Right atrium auricular region (tissue), 2 donors: ENCODE data around the gene APMAP. TPM values are rescaled to one million over a fixed set of nuclear protein-coding genes. Genes with fewer than 3 reads are reported as not detected.
"Not testable (repeated sequence)": the region's sequence is repeated elsewhere in the genome, so short reads cannot be mapped to it uniquely, and the experiment has no call there.

Experiments
- DNase-seq: peaks from one replicate; pipeline ENCODE4 v3.0.0-alpha.2; 2019; ENCODE audit warnings: low spot score
- H3K27ac ChIP-seq, 2 donors: fragments of 200-600 bp; sonication (generic); 1 replicate in 1 of 2; 2 replicates in 1 of 2; pipeline ENCODE4 v1.5.1; 2016 to 2019
- H3K27me3 ChIP-seq, 2 donors: fragments of 200-600 bp; sonication (generic); one replicate each; pipeline versions ENCODE4 v1.5.1 to v1.6.0; 2017 to 2019
- H3K36me3 ChIP-seq: fragments of 200-600 bp; sonication (generic); one replicate; pipeline ENCODE4 v1.5.1; 2016
- H3K4me1 ChIP-seq, 2 donors: fragments of 200-600 bp; sonication (generic); one replicate each; pipeline versions ENCODE4 v1.5.1 to v1.6.0; 2017 to 2019
- H3K4me3 ChIP-seq, 2 donors: fragments of 200-600 bp; sonication (generic); 1 replicate in 1 of 2; 2 replicates in 1 of 2; pipeline ENCODE4 v1.5.1; 2017 to 2019; ENCODE audit warnings: mild to moderate bottlenecking in 1 of 2, moderate library complexity in 1 of 2
- H3K9me3 ChIP-seq, 2 donors: fragments of 200-600 bp; sonication (generic); one replicate each; pipeline ENCODE4 v1.5.1; 2019
- CTCF ChIP-seq, 2 donors: fragments of 200-600 bp; sonication (generic); IDR thresholded peaks; one replicate each; pipeline ENCODE4 v1.5.1; 2019; ENCODE audit warnings: antibody characterized with exemption in 2 of 2
- total RNA-seq, 2 donors: library from RNA; depleted of rRNA; stranded (reverse); fragments of >200 nt; gene quantifications; one replicate each; pipeline ENCODE4 v1.1.0, GENCODE V29; 2016

Gene APMAP
- total RNA-seq, 2 donors from 2014 or later, result 30.3 to 30.5 TPM

DNA sequence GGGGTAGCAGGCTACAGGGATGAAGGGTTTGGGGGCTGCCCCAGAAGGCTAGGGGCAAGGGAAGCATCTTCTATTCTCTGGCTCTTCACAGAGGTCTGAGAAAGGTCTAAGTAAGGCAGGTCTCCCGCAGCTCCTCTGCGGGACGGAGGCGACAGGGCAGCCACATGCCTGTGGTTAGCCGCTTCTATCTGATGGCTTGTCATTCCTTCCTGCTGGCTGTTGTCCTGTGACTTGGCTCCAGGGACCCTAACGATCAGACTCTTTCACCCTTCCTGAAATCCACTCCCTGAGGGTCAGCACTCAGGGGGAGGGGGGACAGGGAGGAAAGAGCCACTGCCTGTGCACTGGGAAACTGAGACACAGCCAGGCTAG lies 42.8 kb downstream of the APMAP start:
- Histone ChIP-seq H3K9me3 (peaks cover 0 to 13% of the 10 kb centered on the region in 2 donors), H3K4me1 (peaks cover 0 to 7% of the 10 kb centered on the region in 2 donors), H3K4me3 (no peak overlapping the region), H3K27ac (no peak overlapping the region), H3K27me3 (no peaks in the 10 kb centered on the region), H3K36me3 (no peaks in the 10 kb centered on the region)
- TF ChIP-seq CTCF (IDR thresholded peaks at IDR 0.05), result no peak
- no peak for DNase-seq

DNA sequence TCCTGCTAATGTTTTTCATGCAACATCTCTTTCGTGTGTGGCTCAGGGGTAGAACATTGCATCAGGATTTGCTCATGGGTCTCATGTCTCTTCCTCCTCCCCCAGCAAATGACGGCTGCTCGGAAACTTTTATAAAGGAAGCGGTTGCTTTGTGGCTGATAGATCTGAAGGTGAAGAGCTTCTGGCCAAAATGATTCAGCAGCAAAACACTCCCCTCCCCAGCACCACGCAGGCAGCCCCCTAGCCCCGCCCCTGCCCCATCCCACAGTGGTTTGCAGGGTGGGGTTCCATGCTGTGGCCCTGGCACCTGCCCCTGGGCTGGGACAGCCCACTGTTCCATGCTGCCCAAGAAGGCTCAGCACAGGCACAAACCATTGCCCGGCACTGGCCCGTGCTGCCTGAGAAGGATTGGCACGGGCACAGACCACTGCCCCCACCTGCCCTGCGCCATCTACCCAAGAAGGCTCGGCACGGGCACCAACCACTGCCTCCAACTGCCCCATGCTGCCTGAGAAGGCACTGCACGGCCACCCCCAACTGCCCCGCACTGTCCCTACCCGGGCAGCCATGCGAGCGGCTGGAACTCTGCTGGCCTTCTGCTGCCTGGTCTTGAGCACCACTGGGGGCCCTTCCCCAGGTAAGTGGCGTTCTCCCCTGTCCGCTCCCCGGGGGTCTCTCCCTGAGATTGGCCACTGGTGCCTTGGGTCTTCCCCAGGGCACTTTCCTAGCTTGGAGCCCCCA lies 43.4 kb downstream of the APMAP start, which contains the start of gene CST7:
Gene CST7 (plus strand): TSS at position 331 of the 741 bp plus-strand sequence. CDS start 237 bp downstream, at position 568.
- Histone ChIP-seq H3K4me1 (peaks cover 0 to 7% of the 10 kb centered on the region in 2 donors), H3K27ac (no peak within 1 kb of the TSS)

DNA sequence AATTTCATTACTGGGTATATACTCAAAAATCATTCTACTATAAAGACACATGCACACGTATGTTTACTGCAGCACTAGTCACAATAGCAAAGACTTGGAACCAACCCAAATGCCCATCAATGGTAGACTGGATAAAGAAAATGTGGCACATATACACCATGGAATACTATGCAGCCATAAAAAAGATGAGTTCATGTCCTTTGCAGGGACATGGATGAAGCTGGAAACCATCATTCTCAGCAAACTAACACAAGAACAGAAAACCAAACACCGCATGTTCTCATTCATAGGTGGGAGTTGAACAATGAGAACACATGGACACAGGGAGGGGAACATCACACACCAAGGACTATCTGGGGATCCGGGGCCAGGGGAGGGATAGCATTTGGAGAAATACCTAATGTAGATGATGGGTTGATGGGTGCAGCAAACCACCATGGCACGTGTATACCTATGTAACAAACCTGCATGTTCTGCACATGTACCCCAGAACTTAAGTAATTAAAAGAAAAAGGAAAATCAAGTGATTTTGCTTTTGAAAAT lies 44.1 kb downstream of the APMAP start:
- H3K36me3 ChIP-seq, DNase-seq, H3K4me1 ChIP-seq, H3K27ac ChIP-seq, H3K4me3 ChIP-seq, H3K27me3 ChIP-seq: not testable (repeated sequence)
- H3K9me3 ChIP-seq, result peaks cover 0 to 16% of the 10 kb centered on the region in 2 donors

More for the DNA sequence above, 43.4 kb downstream of the APMAP start, which contains the start of gene CST7:
- no peaks in the 10 kb centered on the region for H3K36me3 ChIP-seq
- no peaks in the 10 kb centered on the region for H3K27me3 ChIP-seq
- no peak for TF ChIP-seq CTCF (IDR thresholded peaks at IDR 0.05)
- H3K4me3 ChIP-seq, result no peak within 1 kb of the TSS
- DNase-seq, result no peak
- peaks cover 0 to 16% of the 10 kb centered on the region in 2 donors for H3K9me3 ChIP-seq

DNA sequence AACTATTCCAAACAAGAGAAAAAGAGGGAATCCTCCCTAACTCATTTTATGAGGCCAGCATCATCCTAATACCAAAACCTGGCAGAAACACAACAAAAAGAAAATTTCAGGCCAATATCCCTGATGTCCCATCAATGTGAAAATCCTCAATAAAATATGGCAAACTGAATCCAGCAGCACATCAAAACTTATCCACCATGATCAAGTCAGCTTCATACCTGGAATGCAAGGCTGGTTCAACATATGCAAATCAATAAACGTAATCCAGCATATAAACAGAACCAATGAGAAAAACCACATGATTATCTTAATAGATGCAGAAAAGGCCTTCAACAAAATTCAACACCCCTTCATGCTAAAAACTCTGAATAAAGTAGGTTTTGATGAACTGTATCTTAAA lies 46.2 kb downstream of the APMAP start:
- not testable (repeated sequence) for H3K27me3 ChIP-seq, H3K4me1 ChIP-seq, H3K27ac ChIP-seq, H3K4me3 ChIP-seq, H3K36me3 ChIP-seq, DNase-seq
- H3K9me3 ChIP-seq, result peaks cover 0 to 16% of the 10 kb centered on the region in 2 donors

DNA sequence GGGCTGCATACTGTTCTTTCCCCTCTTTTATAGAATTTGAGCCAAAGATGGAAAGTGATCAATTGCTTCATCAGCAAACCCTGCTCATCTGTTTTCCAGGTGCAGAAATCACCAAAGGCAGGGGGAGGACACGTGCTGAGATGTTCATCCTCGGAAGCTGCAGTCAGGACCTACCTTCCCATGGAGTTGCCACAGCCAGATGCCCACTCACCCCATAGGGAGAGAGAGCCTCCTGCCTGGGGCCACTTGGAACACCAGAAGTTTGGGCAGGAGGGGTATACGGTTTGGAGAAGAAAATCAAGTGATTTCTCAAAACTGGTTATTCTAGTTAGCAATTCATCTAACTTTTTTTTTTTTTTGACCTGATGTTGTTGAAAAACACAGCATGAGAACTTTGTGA lies 48.8 kb downstream of the APMAP start:
- no peak for DNase-seq
- Histone ChIP-seq H3K9me3 (peaks cover 0 to 16% of the 10 kb centered on the region in 2 donors), H3K27me3 (no peaks in the 10 kb centered on the region), H3K4me1 (no peaks in the 10 kb centered on the region), H3K4me3 (no peak overlapping the region), H3K27ac (no peak overlapping the region), H3K36me3 (no peaks in the 10 kb centered on the region)
- no peak for TF ChIP-seq CTCF (IDR thresholded peaks at IDR 0.05)

DNA sequence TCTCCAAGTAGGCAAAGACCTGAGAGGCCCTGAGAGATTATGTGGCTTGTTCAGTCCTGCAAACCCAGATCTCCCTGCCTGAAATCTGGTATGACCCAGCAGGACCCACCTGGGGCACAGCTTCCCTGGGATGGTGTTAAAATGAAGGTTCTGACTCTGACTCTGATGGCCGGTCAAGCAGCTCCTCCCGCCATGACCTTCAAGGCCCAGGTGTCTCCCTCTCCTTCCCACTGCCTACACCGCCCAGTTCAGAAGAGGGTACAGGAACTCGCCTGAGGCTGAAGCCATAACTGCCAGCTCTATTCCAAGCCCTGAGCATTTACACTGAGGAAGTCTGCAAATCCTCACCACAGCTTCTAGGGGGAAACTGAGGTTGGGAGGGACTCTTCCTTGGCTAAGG lies 49.4 kb downstream of the APMAP start:
- no peaks in the 10 kb centered on the region for H3K27me3 ChIP-seq
- H3K4me1 ChIP-seq, result no peaks in the 10 kb centered on the region
- no peaks in the 10 kb centered on the region for H3K36me3 ChIP-seq
- DNase-seq, result no peak
- no peak overlapping the region for H3K4me3 ChIP-seq
- TF ChIP-seq CTCF (IDR thresholded peaks at IDR 0.05), result no peak
- H3K9me3 ChIP-seq, result peaks cover 0 to 16% of the 10 kb centered on the region in 2 donors
- H3K27ac ChIP-seq, result no peak overlapping the region
